Fibroblast of gingiva (primary cell): ENCODE results near the gene NPIPA3.
"Not testable (repeated sequence)": the region's sequence is repeated elsewhere in the genome, so short reads cannot be mapped to it uniquely, and the experiment has no call there.

ENCODE experiments used
- DNase-seq: peaks from one replicate; pipeline ENCODE4 v3.0.0-alpha.2; 2011; ENCODE audit warnings: low read depth

NPIPA3 gene

DNA sequence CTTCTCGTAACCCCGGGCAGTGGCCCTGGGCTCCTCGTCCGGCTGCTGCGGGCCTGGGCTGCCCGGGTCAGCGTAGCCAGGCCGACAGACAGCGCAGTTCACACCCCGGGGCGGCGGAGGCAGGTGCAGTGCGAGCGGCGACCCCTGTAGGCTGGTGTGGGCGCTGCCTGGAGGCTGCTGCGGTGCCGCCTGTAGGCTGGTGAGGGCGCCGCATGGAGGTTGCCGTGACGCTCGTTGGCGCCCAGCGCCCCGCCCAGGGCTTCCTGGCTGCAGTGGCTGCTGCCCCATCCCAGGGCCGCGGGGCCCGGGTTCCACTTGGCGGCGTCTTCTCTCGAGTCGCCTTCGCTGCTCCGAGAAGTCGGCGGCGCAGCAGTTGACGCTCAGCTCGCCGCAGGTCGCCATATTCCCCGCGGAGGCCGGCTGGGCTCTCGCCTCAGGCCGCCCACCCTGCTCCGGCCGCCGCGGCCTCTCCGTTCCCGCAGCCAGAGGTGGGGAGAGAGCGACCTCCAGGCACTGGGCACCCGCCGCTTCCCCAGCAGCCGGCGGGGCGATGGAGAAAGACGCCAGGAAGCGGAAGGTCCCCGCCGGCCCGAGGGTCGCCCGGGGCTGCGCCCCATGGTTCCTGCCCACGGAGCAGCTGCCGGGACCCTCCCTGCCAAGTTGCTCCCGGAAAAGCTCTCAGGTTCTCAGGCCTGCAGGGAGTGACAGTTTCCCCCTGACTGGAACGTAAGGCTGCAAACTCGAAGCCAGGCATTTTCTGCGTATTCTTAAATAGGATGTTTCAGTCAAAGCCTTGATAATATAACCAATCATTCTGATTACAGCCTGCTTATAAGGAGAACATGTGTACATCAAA, at the start of gene NPIPA3:
TSS of gene NPIPA3 (plus strand) at position 256 of the 856 bp plus-strand sequence. CDS start 5,533 bp downstream, outside the sequence.
- DNase-seq, result not testable (repeated sequence)

GRCh38 chr16:14658063-14658462, 45.1 kb upstream of the NPIPA3 start:
- no peak for DNase-seq

- DNase-seq, result no peak
Measured at GRCh38 chr16:14667347-14668266, 35.6 kb upstream of the NPIPA3 start.

GRCh38 chr16:14668556-14669223, 34.5 kb upstream of the NPIPA3 start:
- DNase-seq, result no peak

DNA sequence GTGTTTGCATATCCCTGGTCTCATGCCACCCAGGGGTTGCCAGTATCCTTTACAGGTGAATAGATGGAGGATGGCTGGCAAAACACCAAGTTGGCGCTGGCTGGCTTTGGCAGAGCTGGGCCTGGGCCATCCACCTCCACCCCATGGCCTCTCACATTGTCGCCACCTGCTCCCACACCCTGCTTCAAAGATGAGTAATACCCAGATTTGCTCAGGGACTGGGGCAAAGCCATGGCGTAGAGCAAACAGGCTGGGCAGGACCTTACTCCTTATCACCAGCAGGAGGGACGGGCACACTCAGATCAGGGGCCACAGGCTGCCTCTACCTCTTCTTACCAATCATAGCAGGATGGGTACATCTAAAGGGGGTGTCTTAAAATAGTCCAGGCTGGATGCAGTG, 33.4 kb upstream of the NPIPA3 start:
- no peak for DNase-seq

DNA sequence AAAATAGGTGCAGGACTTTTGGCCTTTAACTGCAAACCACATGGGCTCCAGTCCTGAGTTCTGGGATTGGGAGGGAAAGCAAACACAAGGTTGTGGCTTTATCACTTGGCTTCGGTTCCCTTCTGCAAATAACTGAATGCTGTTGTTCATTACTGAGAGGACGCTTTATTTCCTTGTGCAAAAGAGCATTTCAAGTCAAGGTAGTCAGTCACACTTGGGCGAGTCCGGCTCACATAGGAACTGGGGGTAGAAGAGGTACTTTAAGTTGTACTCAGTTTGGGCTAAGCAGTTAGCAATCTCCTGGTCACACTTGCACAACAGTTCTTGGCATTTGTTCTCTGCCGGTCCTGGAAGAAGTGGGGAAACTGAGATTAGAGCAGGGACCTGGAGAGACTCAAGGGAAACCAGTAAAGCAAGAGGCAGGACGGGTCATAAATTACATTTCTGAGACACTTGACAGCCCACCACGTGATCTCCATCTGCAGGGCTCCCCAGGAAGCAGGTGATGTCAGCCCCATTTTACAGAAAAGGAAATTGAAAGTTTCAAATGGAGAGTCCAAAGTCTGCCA, 30.7 kb upstream of the NPIPA3 start:
- DNase-seq, result no peak

- no peak for DNase-seq
Measured at GRCh38 chr16:14676633-14677032, 26.6 kb upstream of the NPIPA3 start.

DNA sequence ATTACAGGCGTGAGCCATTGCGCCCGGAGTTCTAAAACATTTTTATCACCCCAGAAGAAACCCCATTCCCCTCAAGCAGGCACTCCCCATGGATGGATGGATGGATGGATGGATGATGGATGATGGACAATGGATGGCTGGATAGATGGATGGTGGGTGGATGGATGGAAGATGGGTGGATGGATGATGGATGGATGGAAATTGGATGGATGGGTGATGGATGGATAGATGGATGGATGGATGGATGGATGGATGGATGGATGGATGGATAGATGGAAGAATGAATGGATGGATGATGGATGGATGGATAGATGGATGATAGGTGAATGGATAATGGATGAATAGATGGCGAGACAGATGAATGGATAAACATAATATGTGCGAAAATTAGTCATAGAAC, 25.6 kb upstream of the NPIPA3 start:
- DNase-seq, result no peak

DNA sequence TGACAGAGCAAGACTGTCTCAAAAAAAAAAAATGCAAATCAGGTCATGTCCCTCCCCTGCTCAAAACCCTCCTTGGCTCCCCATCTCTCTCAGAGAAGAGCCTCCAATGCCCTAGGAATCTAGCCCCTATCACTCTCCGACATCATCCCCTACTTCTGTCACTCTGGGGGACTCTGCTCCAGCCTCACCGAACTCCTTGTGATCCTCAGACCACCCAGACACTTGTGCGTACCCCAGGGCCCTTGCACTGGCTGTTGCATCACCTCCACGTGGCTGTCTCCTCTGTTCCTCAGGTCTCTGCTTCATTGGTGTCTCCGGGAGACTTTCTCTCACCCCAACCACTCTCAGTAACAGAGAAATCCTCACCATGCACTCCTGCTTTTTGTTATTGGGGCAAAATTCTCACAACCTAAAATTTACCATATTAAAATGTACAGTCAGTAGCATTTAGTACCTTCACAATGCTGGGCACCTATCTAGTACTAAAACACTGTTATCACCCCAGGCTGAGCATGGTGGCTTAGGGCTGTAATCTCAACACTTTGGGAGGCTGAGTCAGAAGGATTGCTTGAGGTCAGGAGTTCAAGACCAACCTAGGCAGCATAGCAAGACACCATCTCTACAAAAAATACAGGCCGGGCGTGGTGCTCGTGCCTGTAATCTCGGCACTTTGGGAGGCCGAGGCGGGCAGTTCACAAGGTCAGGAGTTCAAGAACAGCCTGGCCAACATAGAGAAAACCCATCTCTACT, 24.3 kb upstream of the NPIPA3 start:
- DNase-seq, result no peak

- DNase-seq, result not testable (repeated sequence)
Measured at GRCh38 chr16:14680396-14680795, 22.8 kb upstream of the NPIPA3 start.

DNA sequence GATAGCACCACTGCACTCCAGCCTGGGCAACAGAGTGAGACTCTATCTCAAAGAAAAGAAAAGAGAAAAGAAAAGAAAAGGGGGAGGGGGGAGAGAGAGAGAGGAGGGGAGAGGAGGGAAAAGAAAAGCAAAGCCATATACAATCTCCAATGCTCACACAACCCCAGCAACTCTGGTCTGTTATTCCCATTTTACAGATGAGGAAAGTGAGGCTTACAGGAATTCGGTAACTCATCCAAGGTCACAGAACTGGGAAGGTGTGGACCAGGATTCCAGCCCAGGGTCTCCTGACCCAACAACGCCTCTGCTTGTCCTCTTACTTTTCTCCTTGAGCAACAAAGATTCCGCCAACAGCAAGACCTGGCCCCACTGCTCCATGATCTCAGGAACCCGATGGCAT, 22.1 kb upstream of the NPIPA3 start:
- no peak for DNase-seq

GRCh38 chr16:14682121-14682520, 21.1 kb upstream of the NPIPA3 start:
- DNase-seq, result no peak

DNA sequence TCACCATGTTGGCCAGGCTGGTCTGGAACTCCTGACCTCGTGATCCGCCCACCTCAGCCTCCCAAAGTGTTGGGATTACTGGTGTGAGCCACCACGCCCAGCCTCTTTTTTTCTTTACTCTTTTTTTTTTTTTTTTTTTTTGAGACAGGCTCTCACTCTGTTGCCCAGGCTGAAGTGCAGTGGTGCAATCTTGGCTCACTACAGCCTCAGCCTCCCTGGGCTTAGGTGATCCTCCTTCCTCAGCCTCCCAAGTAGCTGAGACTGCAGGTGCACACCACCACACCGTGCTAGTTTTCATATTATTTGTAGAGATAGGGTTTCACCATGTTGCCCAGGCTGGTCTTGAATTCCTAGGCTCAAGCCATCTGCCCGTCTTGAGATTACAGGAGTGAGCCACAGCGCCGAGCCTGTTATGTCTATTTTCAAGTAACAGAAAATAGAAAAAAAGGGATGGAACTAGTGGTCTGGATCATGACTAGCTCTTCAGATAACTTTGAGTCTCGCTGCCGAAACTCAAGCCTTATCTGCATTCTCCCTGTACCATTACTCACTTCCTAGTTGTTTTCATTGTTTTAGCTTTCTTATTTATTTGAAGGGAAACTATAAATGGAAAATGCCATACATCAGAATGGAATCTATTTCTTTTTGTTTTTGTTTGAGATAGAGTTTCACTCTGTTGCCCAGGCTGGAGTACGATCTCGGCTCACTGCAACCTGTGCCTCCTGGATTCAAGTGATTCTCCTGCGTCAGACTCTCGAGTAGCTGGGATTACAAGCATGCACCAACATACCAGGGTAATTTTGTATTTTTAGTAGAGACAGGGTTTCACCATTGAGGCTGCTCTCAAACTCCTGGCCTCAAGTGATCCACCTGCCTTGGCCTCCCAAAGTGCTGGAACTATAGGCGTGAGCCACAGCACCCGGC, 17.1 kb upstream of the NPIPA3 start:
- DNase-seq, result not testable (repeated sequence)

DNA sequence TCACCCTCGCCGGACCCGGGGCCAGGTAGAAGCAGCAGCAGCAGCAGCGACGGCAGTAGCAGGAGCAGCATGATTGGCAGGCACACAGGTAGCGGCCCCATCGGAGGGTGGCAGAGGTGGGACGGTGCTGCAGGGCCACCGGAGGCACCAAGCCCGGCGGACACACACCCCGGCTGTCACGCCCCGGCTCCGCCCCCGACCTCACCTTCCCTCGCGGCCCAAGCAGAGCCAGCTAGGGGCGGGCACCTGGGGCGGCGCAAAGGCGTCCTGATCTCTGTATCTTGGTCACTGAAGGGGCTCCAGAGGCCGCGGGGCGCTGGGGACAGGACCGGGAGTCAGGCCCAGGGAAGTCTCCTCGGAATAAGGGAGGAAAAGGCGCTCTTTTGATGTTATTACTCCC, 9.1 kb upstream of the NPIPA3 start, which contains the start of gene PLA2G10:
TSS of gene PLA2G10 (minus strand) at position 180 of the 400 bp plus-strand sequence. CDS start at position 101, 79 bp downstream.
- not testable (repeated sequence) for DNase-seq

DNA sequence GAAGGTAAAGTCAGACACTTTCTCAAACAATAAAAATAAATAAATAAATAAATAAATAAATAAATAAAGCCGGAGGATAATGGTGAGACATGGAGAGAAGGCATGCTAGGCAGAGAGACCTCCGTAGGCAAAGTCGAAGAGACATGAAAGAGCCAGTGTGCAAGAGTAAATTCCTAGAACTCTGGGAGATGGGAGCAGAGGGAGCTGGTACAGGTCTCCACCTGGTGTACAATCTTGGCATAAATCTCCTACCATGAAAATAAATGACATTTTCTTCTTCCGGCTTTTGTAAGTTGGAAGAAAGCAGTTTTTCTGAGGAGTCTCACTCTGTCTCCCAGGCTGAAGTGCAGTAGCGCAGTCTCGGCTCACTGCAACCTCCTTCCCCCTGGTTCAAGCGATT, 1.4 kb upstream of the NPIPA3 start:
- DNase-seq, result not testable (repeated sequence)

DNA sequence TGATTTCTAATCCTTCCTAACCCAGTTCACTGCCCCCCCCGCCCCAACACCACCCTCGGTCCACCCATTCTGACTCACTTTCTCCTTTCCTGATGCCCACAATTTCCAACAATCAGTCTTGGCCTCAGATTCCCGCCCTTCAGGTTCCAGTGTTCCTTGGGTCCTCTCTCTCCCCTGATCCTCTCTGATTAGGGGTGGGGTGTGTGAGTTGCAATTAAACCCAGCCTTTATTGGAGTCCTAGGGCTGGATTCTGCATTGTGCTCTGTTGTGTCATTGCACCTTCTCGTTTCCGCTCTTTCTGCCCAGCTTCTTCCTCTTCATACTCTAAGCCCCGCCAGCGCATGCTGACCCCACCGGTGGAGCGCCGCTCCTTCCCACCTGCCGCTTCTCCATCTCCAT, 539 bp upstream of the NPIPA3 start:
- DNase-seq, result not testable (repeated sequence)

DNA sequence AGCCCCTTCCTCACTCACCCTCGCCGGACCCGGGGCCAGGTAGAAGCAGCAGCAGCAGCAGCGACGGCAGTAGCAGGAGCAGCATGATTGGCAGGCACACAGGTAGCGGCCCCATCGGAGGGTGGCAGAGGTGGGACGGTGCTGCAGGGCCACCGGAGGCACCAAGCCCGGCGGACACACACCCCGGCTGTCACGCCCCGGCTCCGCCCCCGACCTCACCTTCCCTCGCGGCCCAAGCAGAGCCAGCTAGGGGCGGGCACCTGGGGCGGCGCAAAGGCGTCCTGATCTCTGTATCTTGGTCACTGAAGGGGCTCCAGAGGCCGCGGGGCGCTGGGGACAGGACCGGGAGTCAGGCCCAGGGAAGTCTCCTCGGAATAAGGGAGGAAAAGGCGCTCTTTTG, 30.0 kb downstream of the NPIPA3 start:
- DNase-seq, result not testable (repeated sequence)

- not testable (repeated sequence) for DNase-seq
Measured at GRCh38 chr16:14740832-14741385, 37.7 kb downstream of the NPIPA3 start.

DNA sequence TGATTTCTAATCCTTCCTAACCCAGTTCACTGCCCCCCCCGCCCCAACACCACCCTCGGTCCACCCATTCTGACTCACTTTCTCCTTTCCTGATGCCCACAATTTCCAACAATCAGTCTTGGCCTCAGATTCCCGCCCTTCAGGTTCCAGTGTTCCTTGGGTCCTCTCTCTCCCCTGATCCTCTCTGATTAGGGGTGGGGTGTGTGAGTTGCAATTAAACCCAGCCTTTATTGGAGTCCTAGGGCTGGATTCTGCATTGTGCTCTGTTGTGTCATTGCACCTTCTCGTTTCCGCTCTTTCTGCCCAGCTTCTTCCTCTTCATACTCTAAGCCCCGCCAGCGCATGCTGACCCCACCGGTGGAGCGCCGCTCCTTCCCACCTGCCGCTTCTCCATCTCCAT, 38.6 kb downstream of the NPIPA3 start:
- not testable (repeated sequence) for DNase-seq
